ENCODE measurements around the gene CHRD. TPM values are rescaled to one million over a fixed set of nuclear protein-coding genes. Genes with fewer than 3 reads are reported as not detected.

CHRD gene
- total and polyA plus RNA-seq, 10 of the 15 experiments (the other 5 are each of a cell fraction or from before 2014, with no cell fraction given), result not detected

GRCh38 chr3:184358921-184359350 lies 20.9 kb upstream of the CHRD start:
- no TSS peak for BruUV-seq (replicated peaks)
- Histone ChIP-seq H2AFZ (ENCODE audit: control insufficient read depth, low read depth, low read length) (no peak overlapping the region), H3K4me1 (ENCODE audit: control insufficient read depth, insufficient read depth, low read length) (peaks cover 6% of the 10 kb centered on the region), H3K36me3 (ENCODE audit: control insufficient read depth in 2 of 2, insufficient read depth in 2 of 2, low read length in 1 of 2) (no peaks in the 10 kb centered on the region), H3K9ac (ENCODE audit: control insufficient read depth, insufficient read depth, low read length) (no peak overlapping the region), H3K9me3 (replicated peaks; ENCODE audit: control insufficient read depth, insufficient read depth, low read length) (no peaks in the 10 kb centered on the region), H3K4me2 (ENCODE audit: control insufficient read depth, insufficient read depth) (no peak overlapping the region), H3K79me2 (ENCODE audit: control insufficient read depth, insufficient read depth, low read length) (peaks cover 7% of the 10 kb centered on the region), H3K27me3 (replicated peaks in 1 of 2; ENCODE audit: control insufficient read depth in 2 of 2, insufficient read depth in 2 of 2, low read length in 1 of 2) (no peaks in the 10 kb centered on the region; a peak in 1 of 4 replicates), H3K4me3 (no peak overlapping the region), H4K20me1 (ENCODE audit: control insufficient read depth, insufficient read depth) (no peaks in the 10 kb centered on the region), H3K27ac (ENCODE audit: control insufficient read depth, insufficient read depth) (no peak overlapping the region)
- in situ Hi-C loops (cut with MboI), result no loop called here
- ChIA-PET SMC1A (ENCODE audit: uncharacterized antibody, unreplicated experiment) (no interaction called here), POLR2A (no interaction called here), CTCF (no interaction called here), RAD21 (ENCODE audit: unreplicated experiment) (no interaction called here)
- WGBS (ENCODE audit: insufficient coverage, insufficient replicate concordance, low lambda C conversion rate, missing lambda C conversion rate), result 58% methylated on average over 14 of the region's 14 CpGs
- DNase-seq (ENCODE audit: low read depth, low spot score) (no peak), FAIRE-seq (no peak), ATAC-seq (no peak)
- intact Hi-C loops (cut with micrococcal nuclease; ENCODE audit: unreplicated experiment), result no loop called here
- TF ChIP-seq SUPT20H (IDR thresholded peaks at IDR 0.05; ENCODE audit: borderline replicate concordance, control insufficient read depth, low read depth, low read length) (no peak), DPF2 (IDR thresholded peaks at IDR 0.05) (no peak), SIX5 (IDR thresholded peaks at IDR 0.05; ENCODE audit: low read depth, low read length, severe bottlenecking) (no peak), BCL11A (IDR thresholded peaks at IDR 0.05; ENCODE audit: low read depth, low read length) (no peak), RAD21 (IDR thresholded peaks at IDR 0.05; ENCODE audit: insufficient read depth, low read depth, low read length) (no peak), IKZF2 (IDR thresholded peaks at IDR 0.05) (no peak), HDAC2 (IDR thresholded peaks at IDR 0.05) (no peak), YY1 (IDR thresholded peaks at IDR 0.05; ENCODE audit: low read depth, low read length) (no peak), SMARCA5 (IDR thresholded peaks at IDR 0.05) (no peak)

GRCh38 chr3:184359610-184360009 lies 20.2 kb upstream of the CHRD start:
- no peak for ATAC-seq
- peaks cover 14% of the 10 kb centered on the region for H3K79me2 ChIP-seq (ENCODE audit: control insufficient read depth, insufficient read depth, low read length)
- in situ Hi-C loops (cut with MboI) (no loop called here), intact Hi-C loops (cut with micrococcal nuclease; ENCODE audit: unreplicated experiment) (loop anchor here (5.0 kb wide), 1 partner anchor 42 kb away; no protein-coding TSS in a partner anchor)
- no peak overlapping the region for H3K4me3 ChIP-seq
- no peak overlapping the region for H3K4me2 ChIP-seq (ENCODE audit: control insufficient read depth, insufficient read depth)
- RAD21 ChIA-PET (ENCODE audit: unreplicated experiment), result no interaction called here
- BruUV-seq (replicated peaks), result no TSS peak
- no peak overlapping the region for H3K27ac ChIP-seq (ENCODE audit: control insufficient read depth, insufficient read depth)
- H3K9me3 ChIP-seq (replicated peaks; ENCODE audit: control insufficient read depth, insufficient read depth, low read length), result no peaks in the 10 kb centered on the region
- no peaks in the 10 kb centered on the region for H4K20me1 ChIP-seq (ENCODE audit: control insufficient read depth, insufficient read depth)
- FAIRE-seq, result no peak
- POLR2A ChIA-PET, result no interaction called here
- SMC1A ChIA-PET (ENCODE audit: uncharacterized antibody, unreplicated experiment), result no interaction called here
- DNase-seq (ENCODE audit: low read depth, low spot score), result no peak
- no peaks in the 10 kb centered on the region for H3K36me3 ChIP-seq (ENCODE audit: control insufficient read depth in 2 of 2, insufficient read depth in 2 of 2, low read length in 1 of 2)
- H3K4me1 ChIP-seq (ENCODE audit: control insufficient read depth, insufficient read depth, low read length), result peaks cover 8% of the 10 kb centered on the region
- no peaks in the 10 kb centered on the region; a peak in 1 of 4 replicates for H3K27me3 ChIP-seq (replicated peaks in 1 of 2; ENCODE audit: control insufficient read depth in 2 of 2, insufficient read depth in 2 of 2, low read length in 1 of 2)
- H2AFZ ChIP-seq (ENCODE audit: control insufficient read depth, low read depth, low read length), result no peak overlapping the region
- CTCF ChIA-PET, result interaction anchor here (1.6 to 2.9 kb wide), 2 partner anchors 12 to 155 kb away, joined by 5 to 10 read pairs; no protein-coding TSS in a partner anchor
- H3K9ac ChIP-seq (ENCODE audit: control insufficient read depth, insufficient read depth, low read length), result no peak overlapping the region
- 83% methylated on average over 5 of the region's 9 CpGs for WGBS (ENCODE audit: insufficient coverage, insufficient replicate concordance, low lambda C conversion rate, missing lambda C conversion rate)
- TF ChIP-seq, protein P1, sequence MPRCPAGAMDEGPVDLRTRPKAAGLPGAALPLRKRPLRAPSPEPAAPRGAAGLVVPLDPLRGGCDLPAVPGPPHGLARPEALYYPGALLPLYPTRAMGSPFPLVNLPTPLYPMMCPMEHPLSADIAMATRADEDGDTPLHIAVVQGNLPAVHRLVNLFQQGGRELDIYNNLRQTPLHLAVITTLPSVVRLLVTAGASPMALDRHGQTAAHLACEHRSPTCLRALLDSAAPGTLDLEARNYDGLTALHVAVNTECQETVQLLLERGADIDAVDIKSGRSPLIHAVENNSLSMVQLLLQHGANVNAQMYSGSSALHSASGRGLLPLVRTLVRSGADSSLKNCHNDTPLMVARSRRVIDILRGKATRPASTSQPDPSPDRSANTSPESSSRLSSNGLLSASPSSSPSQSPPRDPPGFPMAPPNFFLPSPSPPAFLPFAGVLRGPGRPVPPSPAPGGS (IDR thresholded peaks at IDR 0.05; ENCODE audit: borderline replicate concordance, insufficient read depth, low read depth, low read length, poor library complexity, severe bottlenecking), result no peak
- TF ChIP-seq HCFC1 (IDR thresholded peaks at IDR 0.05; ENCODE audit: low read length) (no peak), RELB (IDR thresholded peaks at IDR 0.05; ENCODE audit: low read depth) (no peak), ESRRA (IDR thresholded peaks at IDR 0.05; ENCODE audit: low read length) (no peak), SMARCA5 (IDR thresholded peaks at IDR 0.05) (no peak), ZBED1 (IDR thresholded peaks at IDR 0.05; ENCODE audit: borderline replicate concordance) (no peak), FOS (IDR thresholded peaks at IDR 0.05; ENCODE audit: borderline replicate concordance, extremely low read depth, insufficient read length) (no peak), BCL11A (IDR thresholded peaks at IDR 0.05; ENCODE audit: low read depth, low read length) (no peak)
- TF ChIP-seq, protein P2, sequence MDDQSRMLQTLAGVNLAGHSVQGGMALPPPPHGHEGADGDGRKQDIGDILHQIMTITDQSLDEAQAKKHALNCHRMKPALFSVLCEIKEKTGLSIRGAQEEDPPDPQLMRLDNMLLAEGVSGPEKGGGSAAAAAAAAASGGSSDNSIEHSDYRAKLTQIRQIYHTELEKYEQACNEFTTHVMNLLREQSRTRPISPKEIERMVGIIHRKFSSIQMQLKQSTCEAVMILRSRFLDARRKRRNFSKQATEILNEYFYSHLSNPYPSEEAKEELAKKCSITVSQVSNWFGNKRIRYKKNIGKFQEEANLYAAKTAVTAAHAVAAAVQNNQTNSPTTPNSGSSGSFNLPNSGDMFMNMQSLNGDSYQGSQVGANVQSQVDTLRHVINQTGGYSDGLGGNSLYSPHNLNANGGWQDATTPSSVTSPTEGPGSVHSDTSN (IDR thresholded peaks at IDR 0.05; ENCODE audit: insufficient replicate concordance, low read depth, low read length), result no peak

All from GM12878 (cell line).